SK-N-SH treated with all-trans-retinoic acid at 6 μM for 48 hours (cell line): ENCODE results near the gene SUGCT.

Experiments
- ATAC-seq: fragments of 200-7000 bp; cut with Tn5 transposase; 3 replicates; pipeline ENCODE4 v1.9.1; 2020; ENCODE audit warnings: mild to moderate bottlenecking, moderate library complexity
- ARNTL ChIP-seq: fragments of 450-650 bp; formaldehyde crosslinking; IDR thresholded peaks from 2 replicates; pipeline ENCODE4 v1.5.0; 2020; ENCODE audit warnings: low read depth, mild to moderate bottlenecking, moderate library complexity, borderline replicate concordance
- BACH2 ChIP-seq: fragments of 250-450 bp; sonication (Bioruptor Pico); IDR thresholded peaks from 2 replicates; pipeline ENCODE4 v1.9.0; 2021; ENCODE audit warnings: mild to moderate bottlenecking, borderline replicate concordance
- CSRNP3 ChIP-seq: fragments of 250-450 bp; sonication (Bioruptor Pico); IDR thresholded peaks from 2 replicates; pipeline ENCODE4 v1.5.1; 2021; ENCODE audit warnings: mild to moderate bottlenecking, moderate library complexity
- GLIS3 ChIP-seq: fragments of 250-450 bp; sonication (Bioruptor Pico); IDR thresholded peaks from 2 replicates; pipeline ENCODE4 v1.5.0; 2020; ENCODE audit warnings: mild to moderate bottlenecking, moderate library complexity
- ISL1 ChIP-seq: fragments of 250-450 bp; sonication (Bioruptor Pico); IDR thresholded peaks from 2 replicates; pipeline ENCODE4 v2.1.2; 2022; ENCODE audit warnings: mild to moderate bottlenecking, moderate library complexity
- PATZ1 ChIP-seq: fragments of 250-450 bp; sonication (Bioruptor Pico); IDR thresholded peaks from 2 replicates; pipeline ENCODE4 v1.8.0; 2020; ENCODE audit warnings: mild to moderate bottlenecking, moderate library complexity, borderline replicate concordance
- POU6F1 ChIP-seq: fragments of 250-450 bp; sonication (Bioruptor Pico); IDR thresholded peaks from 2 replicates; pipeline ENCODE4 v1.8.0; 2021; ENCODE audit warnings: low read depth, mild to moderate bottlenecking, moderate library complexity, borderline replicate concordance
- PPARA ChIP-seq: fragments of 250-450 bp; sonication (Bioruptor Pico); IDR thresholded peaks from 2 replicates; pipeline ENCODE4 v1.5.0; 2020; ENCODE audit warnings: mild to moderate bottlenecking, borderline replicate concordance
- RARB ChIP-seq: fragments of 250-450 bp; sonication (Bioruptor Pico); IDR thresholded peaks from 2 replicates; pipeline ENCODE4 v1.8.0; 2021; ENCODE audit warnings: mild to moderate bottlenecking, moderate library complexity
- SNAI2 ChIP-seq: fragments of 250-450 bp; sonication (Bioruptor Pico); IDR thresholded peaks from 2 replicates; pipeline ENCODE4 v1.5.0; 2020; ENCODE audit warnings: mild to moderate bottlenecking, moderate library complexity
- TCF4 ChIP-seq: fragments of 250-450 bp; sonication (Bioruptor Pico); IDR thresholded peaks from 2 replicates; pipeline ENCODE4 v1.8.0; 2021; ENCODE audit warnings: mild to moderate bottlenecking, moderate library complexity, borderline replicate concordance
- TOX ChIP-seq: fragments of 250-450 bp; sonication (Bioruptor Pico); IDR thresholded peaks from 2 replicates; pipeline ENCODE4 v1.8.0; 2021; ENCODE audit warnings: mild to moderate bottlenecking, moderate library complexity, borderline replicate concordance
- TSHZ2 ChIP-seq: fragments of 250-450 bp; sonication (Bioruptor Pico); IDR thresholded peaks from 2 replicates; pipeline ENCODE4 v1.5.0; 2020; ENCODE audit warnings: mild to moderate bottlenecking, moderate library complexity
- ZC3H10 ChIP-seq: fragments of 250-450 bp; sonication (Bioruptor Pico); IDR thresholded peaks from 2 replicates; pipeline ENCODE4 v1.5.1; 2021; ENCODE audit warnings: mild to moderate bottlenecking, moderate library complexity
- ZFP3 ChIP-seq: fragments of 250-450 bp; sonication (Bioruptor Pico); IDR thresholded peaks from 2 replicates; pipeline ENCODE4 v1.5.0; 2020; ENCODE audit warnings: mild to moderate bottlenecking, moderate library complexity
- ZFP30 ChIP-seq: fragments of 450-650 bp; formaldehyde crosslinking; IDR thresholded peaks from 2 replicates; pipeline ENCODE4 v1.5.0; 2022; ENCODE audit warnings: mild to moderate bottlenecking, moderate library complexity
- ZNF565 ChIP-seq: fragments of 450-650 bp; formaldehyde crosslinking; conservative IDR thresholded peaks from 2 replicates; pipeline ENCODE4 v1.5.0; 2020; ENCODE audit warnings: low read depth, mild to moderate bottlenecking, moderate library complexity
- ZNF70 ChIP-seq: fragments of 450-650 bp; formaldehyde crosslinking; IDR thresholded peaks from 2 replicates; pipeline ENCODE4 v1.5.0; 2020; ENCODE audit warnings: mild to moderate bottlenecking, moderate library complexity
- ZNF8 ChIP-seq: fragments of 450-650 bp; formaldehyde crosslinking; IDR thresholded peaks from 2 replicates; pipeline ENCODE4 v1.5.0; 2020; ENCODE audit warnings: mild to moderate bottlenecking, moderate library complexity

Gene SUGCT

GRCh38 chr7:40306025-40306424, 171.2 kb downstream of the SUGCT start:
- TF ChIP-seq ISL1 (no peak), ZFP3 (CRISPR knock-in tag) (no peak), ZNF565 (CRISPR knock-in tag) (no peak), ZC3H10 (CRISPR knock-in tag) (no peak), POU6F1 (no peak), ZNF70 (no peak), ZFP30 (CRISPR knock-in tag) (no peak), PATZ1 (CRISPR knock-in tag) (no peak), CSRNP3 (CRISPR knock-in tag) (no peak), RARB (CRISPR knock-in tag) (no peak), ARNTL (CRISPR knock-in tag) (no peak)
- ATAC-seq, result no peak

- ATAC-seq, result peak; percentile 42
- no peak for TF ChIP-seq ZNF565 (CRISPR knock-in tag)
- 0 out of 2 replicates have a peak, but pooled peaks have one; percentile 10 for TF ChIP-seq TOX (CRISPR knock-in tag)
- TF ChIP-seq ZNF8 (CRISPR knock-in tag), result no peak
- TF ChIP-seq TCF4 (CRISPR knock-in tag), result no peak
- no peak for TF ChIP-seq ARNTL (CRISPR knock-in tag)
- TF ChIP-seq SNAI2, result no peak
- TF ChIP-seq RARB (CRISPR knock-in tag), result no peak
- TF ChIP-seq CSRNP3 (CRISPR knock-in tag), result no peak
These were observed 171.8 kb downstream of the SUGCT start for GRCh38 chr7:40306596-40306995.

GRCh38 chr7:40310258-40310657, 175.5 kb downstream of the SUGCT start:
- ATAC-seq, result peak; percentile 76
- TF ChIP-seq PATZ1 (CRISPR knock-in tag) (no peak), GLIS3 (no peak), BACH2 (CRISPR knock-in tag) (no peak)
- TF ChIP-seq, all 23 proteins: peak for 0

- no peak for ATAC-seq
- TF ChIP-seq CSRNP3 (CRISPR knock-in tag), result no peak
- no peak for TF ChIP-seq SNAI2
- TF ChIP-seq TCF4 (CRISPR knock-in tag), result no peak
- no peak for TF ChIP-seq ZNF8 (CRISPR knock-in tag)
- TF ChIP-seq PPARA (CRISPR knock-in tag), result no peak
- no peak for TF ChIP-seq POU6F1
- TF ChIP-seq TSHZ2 (CRISPR knock-in tag), result no peak
- TF ChIP-seq ZNF565 (CRISPR knock-in tag), result no peak
These were observed 176.5 kb downstream of the SUGCT start for GRCh38 chr7:40311307-40311706.
